ENCODE data around the gene TMOD1. TPM values are rescaled to one million over a fixed set of nuclear protein-coding genes. Genes with fewer than 3 reads are reported as not detected.

Gene TMOD1
- total and polyA plus RNA-seq, 9 of the 15 experiments (the other 6 are each of a cell fraction or from before 2014, with no cell fraction given): 7.1 to 41.2 (median 14.2) TPM

DNA sequence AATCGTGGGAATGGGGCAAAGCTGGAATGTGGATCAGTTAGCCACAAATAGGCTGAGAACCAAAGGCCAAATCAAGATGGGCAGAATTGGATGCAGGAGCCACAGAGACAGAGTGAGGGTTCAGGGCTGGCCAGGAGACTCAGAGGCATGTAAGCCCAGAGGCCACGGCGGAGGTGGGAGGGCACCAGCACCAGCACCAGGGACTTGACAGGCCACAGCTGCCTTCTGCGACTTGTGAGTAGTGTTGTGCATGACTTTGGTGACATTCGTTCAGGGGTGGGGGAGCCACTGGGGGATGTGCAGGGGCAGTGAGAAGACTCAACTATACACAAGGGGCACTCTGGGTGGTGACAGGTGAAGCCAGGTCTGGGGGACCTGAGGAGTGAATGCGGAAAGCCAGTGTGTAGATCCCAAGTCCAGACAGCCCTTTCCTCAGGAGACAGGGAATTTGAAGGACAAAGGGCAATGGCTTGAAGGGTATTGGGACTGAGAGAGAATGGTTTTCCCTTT, 53.2 kb downstream of the TMOD1 start:
- FAIRE-seq (no peak), DNase-seq (ENCODE audit: extremely low read depth in 1 of 4, low spot score in 3 of 4) (no peak), ATAC-seq (no peak)
- Histone ChIP-seq H2AFZ (ENCODE audit: low read depth, low read length) (no peak overlapping the region), H3K27me3 (ENCODE audit: control insufficient read depth in 2 of 2, insufficient read depth in 2 of 2, low read length in 2 of 2) (no peaks in the 10 kb centered on the region), H3K9me3 (replicated peaks; ENCODE audit: control insufficient read depth, insufficient read depth, low read depth, low read length) (no peaks in the 10 kb centered on the region), H3K9me1 (ENCODE audit: control insufficient read depth, insufficient read depth, low read length) (no peaks in the 10 kb centered on the region), H3K4me3 (no peak overlapping the region), H3K4me2 (ENCODE audit: insufficient read depth, low read length) (no peak overlapping the region), H3K36me3 (ENCODE audit: control insufficient read depth, insufficient read depth, low read length) (peaks cover 42% of the 10 kb centered on the region), H3K4me1 (replicated peaks in 1 of 2; ENCODE audit: control insufficient read depth in 2 of 2, insufficient read depth in 2 of 2, low read length in 2 of 2) (no peaks in the 10 kb centered on the region), H4K20me1 (replicated peaks; ENCODE audit: control insufficient read depth, insufficient read depth, low read length) (0 out of 2 replicates have a peak, but pooled peaks cover 5% of the 10 kb centered on the region), H3K79me2 (ENCODE audit: control insufficient read depth, insufficient read depth, low read length) (no peaks in the 10 kb centered on the region), H3K27ac (ENCODE audit: extremely low read depth, low read depth, low read length) (no peak overlapping the region), H3K9ac (ENCODE audit: insufficient read depth in 1 of 2, low read depth in 2 of 2, low read length in 2 of 2) (no peak overlapping the region)
- intact Hi-C loops (cut with micrococcal nuclease) (no loop called here), in situ Hi-C loops (cut with MboI) (no loop called here)
- ChIA-PET POLR2A (interaction anchor here (0.6 to 2.1 kb wide), 2 partner anchors 32 to 50 kb away, joined by 3 to 6 read pairs; no protein-coding TSS in a partner anchor), CTCF (ENCODE audit: low intra/inter-chr PET ratio) (no interaction called here)
- no TSS peak for BruUV-seq (replicated peaks)
- 87% methylated on average over 4 of the region's 6 CpGs for WGBS (ENCODE audit: insufficient coverage, low coverage, missing lambda C conversion rate)
- TF ChIP-seq, protein P1, sequence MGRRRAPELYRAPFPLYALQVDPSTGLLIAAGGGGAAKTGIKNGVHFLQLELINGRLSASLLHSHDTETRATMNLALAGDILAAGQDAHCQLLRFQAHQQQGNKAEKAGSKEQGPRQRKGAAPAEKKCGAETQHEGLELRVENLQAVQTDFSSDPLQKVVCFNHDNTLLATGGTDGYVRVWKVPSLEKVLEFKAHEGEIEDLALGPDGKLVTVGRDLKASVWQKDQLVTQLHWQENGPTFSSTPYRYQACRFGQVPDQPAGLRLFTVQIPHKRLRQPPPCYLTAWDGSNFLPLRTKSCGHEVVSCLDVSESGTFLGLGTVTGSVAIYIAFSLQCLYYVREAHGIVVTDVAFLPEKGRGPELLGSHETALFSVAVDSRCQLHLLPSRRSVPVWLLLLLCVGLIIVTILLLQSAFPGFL (CRISPR knock-in tag; IDR thresholded peaks at IDR 0.05): no peak
- TF ChIP-seq, protein P2, sequence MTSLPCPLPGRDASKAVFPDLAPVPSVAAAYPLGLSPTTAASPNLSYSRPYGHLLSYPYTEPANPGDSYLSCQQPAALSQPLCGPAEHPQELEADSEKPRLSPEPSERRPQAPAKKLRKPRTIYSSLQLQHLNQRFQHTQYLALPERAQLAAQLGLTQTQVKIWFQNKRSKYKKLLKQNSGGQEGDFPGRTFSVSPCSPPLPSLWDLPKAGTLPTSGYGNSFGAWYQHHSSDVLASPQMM (CRISPR knock-in tag; IDR thresholded peaks at IDR 0.05): no peak
- TF ChIP-seq, protein P3, sequence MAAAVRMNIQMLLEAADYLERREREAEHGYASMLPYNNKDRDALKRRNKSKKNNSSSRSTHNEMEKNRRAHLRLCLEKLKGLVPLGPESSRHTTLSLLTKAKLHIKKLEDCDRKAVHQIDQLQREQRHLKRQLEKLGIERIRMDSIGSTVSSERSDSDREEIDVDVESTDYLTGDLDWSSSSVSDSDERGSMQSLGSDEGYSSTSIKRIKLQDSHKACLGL (CRISPR knock-in tag; IDR thresholded peaks at IDR 0.05; ENCODE audit: borderline replicate concordance, poor library complexity, severe bottlenecking): no peak
- TF ChIP-seq, protein P4, sequence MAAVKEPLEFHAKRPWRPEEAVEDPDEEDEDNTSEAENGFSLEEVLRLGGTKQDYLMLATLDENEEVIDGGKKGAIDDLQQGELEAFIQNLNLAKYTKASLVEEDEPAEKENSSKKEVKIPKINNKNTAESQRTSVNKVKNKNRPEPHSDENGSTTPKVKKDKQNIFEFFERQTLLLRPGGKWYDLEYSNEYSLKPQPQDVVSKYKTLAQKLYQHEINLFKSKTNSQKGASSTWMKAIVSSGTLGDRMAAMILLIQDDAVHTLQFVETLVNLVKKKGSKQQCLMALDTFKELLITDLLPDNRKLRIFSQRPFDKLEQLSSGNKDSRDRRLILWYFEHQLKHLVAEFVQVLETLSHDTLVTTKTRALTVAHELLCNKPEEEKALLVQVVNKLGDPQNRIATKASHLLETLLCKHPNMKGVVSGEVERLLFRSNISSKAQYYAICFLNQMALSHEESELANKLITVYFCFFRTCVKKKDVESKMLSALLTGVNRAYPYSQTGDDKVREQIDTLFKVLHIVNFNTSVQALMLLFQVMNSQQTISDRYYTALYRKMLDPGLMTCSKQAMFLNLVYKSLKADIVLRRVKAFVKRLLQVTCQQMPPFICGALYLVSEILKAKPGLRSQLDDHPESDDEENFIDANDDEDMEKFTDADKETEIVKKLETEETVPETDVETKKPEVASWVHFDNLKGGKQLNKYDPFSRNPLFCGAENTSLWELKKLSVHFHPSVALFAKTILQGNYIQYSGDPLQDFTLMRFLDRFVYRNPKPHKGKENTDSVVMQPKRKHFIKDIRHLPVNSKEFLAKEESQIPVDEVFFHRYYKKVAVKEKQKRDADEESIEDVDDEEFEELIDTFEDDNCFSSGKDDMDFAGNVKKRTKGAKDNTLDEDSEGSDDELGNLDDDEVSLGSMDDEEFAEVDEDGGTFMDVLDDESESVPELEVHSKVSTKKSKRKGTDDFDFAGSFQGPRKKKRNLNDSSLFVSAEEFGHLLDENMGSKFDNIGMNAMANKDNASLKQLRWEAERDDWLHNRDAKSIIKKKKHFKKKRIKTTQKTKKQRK (IDR thresholded peaks at IDR 0.05; ENCODE audit: borderline replicate concordance, low read depth, low read length): no peak
- TF ChIP-seq BRF1 (IDR thresholded peaks at IDR 0.05; ENCODE audit: borderline replicate concordance, extremely low read depth, insufficient read length) (no peak), DIDO1 (tag; IDR thresholded peaks at IDR 0.05; ENCODE audit: low read depth) (no peak), FOS (IDR thresholded peaks at IDR 0.05; ENCODE audit: extremely low read depth, insufficient read length) (no peak)
- TF ChIP-seq, protein P5, sequence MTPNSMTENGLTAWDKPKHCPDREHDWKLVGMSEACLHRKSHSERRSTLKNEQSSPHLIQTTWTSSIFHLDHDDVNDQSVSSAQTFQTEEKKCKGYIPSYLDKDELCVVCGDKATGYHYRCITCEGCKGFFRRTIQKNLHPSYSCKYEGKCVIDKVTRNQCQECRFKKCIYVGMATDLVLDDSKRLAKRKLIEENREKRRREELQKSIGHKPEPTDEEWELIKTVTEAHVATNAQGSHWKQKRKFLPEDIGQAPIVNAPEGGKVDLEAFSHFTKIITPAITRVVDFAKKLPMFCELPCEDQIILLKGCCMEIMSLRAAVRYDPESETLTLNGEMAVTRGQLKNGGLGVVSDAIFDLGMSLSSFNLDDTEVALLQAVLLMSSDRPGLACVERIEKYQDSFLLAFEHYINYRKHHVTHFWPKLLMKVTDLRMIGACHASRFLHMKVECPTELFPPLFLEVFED (CRISPR knock-in tag; conservative IDR thresholded peaks at IDR 0.05): no peak
- TF ChIP-seq, protein P6, sequence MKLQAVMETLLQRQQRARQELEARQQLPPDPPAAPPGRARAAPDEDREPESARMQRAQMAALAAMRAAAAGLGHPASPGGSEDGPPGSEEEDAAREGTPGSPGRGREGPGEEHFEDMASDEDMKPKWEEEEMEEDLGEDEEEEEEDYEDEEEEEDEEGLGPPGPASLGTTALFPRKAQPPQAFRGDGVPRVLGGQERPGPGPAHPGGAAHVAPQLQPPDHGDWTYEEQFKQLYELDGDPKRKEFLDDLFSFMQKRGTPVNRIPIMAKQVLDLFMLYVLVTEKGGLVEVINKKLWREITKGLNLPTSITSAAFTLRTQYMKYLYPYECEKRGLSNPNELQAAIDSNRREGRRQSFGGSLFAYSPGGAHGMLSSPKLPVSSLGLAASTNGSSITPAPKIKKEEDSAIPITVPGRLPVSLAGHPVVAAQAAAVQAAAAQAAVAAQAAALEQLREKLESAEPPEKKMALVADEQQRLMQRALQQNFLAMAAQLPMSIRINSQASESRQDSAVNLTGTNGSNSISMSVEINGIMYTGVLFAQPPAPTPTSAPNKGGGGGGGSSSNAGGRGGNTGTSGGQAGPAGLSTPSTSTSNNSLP (IDR thresholded peaks at IDR 0.05; ENCODE audit: borderline replicate concordance, low read depth, low read length): no peak

Data from K562 (cell line).